ENCODE data around the gene TTC28. TPM values are rescaled to one million over a fixed set of nuclear protein-coding genes. Genes with fewer than 3 reads are reported as not detected.
A peak's percentile ranks its signal among the peaks of the same experiment; 100 is the strongest.

TTC28 gene
- total and polyA plus RNA-seq, 12 donors, result 3.4 to 75.6 (median 28.6) TPM

DNA sequence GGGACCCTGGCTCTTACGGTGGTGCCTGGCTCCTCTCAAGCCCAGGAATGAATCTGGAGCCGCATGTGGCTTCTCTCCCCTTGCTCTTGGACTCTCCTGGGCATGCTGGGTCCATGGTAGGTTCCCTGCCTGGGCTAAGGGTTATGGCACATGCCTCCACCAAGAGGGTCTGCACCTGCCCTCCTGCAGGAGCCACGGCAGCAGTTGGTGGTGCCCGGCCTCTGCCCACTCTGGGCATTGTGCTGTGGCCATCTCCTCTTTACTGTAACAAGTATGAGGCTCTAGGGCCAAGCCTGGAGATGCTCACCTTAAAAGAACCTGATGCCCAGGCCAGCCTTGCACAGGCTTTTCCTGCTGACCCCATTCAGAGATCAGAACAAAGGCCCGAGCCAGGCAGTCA lies 656.6 kb downstream of the TTC28 start:
- no peaks in the 10 kb centered on the region for H3K9me3 ChIP-seq (replicated peaks in 1 of 3)
- WGBS, 4 donors, result 93 to 99% (median 96%) methylated on average over 3 to 5 of the region's 5 CpGs
- no peaks in the 10 kb centered on the region for H3K27me3 ChIP-seq
- no peak overlapping the region for H3K27ac ChIP-seq
- no peak overlapping the region for H3K4me3 ChIP-seq
- H3K4me1 ChIP-seq (replicated peaks in 1 of 2), result peaks cover 0 to 27% of the 10 kb centered on the region in 2 donors
- TF ChIP-seq POLR2A (IDR thresholded peaks at IDR 0.05) (no peak), CTCF (IDR thresholded peaks at IDR 0.05) (no peak)
- intact Hi-C loops (cut with DNase I), result loop anchor here (10.0 kb wide), 2 partner anchors 562 to 572 kb away; no protein-coding TSS in a partner anchor
- no peaks in the 10 kb centered on the region for H3K36me3 ChIP-seq (replicated peaks in 1 of 2)
- DNase-seq, result peak in 5 of 7 donors; percentile 7 to 35 (median 10)

DNA sequence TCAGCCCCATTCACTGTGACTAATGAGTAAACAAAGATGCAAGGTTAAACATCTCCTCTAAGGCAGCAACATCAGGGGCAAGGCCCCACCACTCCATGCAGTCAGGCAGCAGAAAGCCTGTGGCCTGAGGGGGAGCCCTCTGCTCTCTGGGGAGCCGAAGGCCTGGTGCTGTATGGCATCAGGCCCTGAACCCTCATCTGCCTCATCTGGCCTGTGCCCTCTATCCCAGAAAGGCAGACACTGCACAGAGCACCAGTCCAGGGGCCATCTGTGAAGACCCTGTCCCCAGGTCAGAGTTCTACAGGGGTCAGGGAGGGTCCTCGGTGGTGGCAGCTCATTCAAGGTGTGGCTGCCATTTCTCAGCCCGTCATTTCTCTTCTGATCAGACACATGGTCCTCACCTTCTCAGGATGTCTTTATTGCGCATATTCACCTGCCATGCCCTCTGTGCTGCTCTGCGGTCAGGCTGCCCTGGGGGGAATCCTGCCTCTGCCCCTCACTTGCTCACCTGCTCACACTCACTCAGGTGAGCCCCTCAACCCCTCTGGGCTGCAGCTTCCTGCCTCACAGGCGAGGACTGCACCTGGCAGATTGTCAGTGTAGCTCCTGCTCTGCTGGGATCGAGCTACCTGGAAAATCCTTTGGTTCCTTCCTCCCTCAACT lies 657.5 kb downstream of the TTC28 start:
- H3K27ac ChIP-seq, result no peak overlapping the region
- no peak for TF ChIP-seq POLR2A (IDR thresholded peaks at IDR 0.05)
- TF ChIP-seq CTCF (IDR thresholded peaks at IDR 0.05), result no peak
- no peaks in the 10 kb centered on the region for H3K36me3 ChIP-seq (replicated peaks in 1 of 2)
- DNase-seq, result peak in 4 of 7 donors; percentile 5 to 48 (median 12)
- H3K4me1 ChIP-seq (replicated peaks in 1 of 2), result peaks cover 0 to 20% of the 10 kb centered on the region in 2 donors
- intact Hi-C loops (cut with DNase I), result loop anchor here (10.0 kb wide), 2 partner anchors 563 to 573 kb away; no protein-coding TSS in a partner anchor
- no peaks in the 10 kb centered on the region for H3K27me3 ChIP-seq
- H3K9me3 ChIP-seq (replicated peaks in 1 of 3), result no peaks in the 10 kb centered on the region
- no peak overlapping the region for H3K4me3 ChIP-seq
- WGBS, 4 donors, result 91 to 97% (median 93%) methylated on average over 4 to 7 of the region's 7 CpGs

DNA sequence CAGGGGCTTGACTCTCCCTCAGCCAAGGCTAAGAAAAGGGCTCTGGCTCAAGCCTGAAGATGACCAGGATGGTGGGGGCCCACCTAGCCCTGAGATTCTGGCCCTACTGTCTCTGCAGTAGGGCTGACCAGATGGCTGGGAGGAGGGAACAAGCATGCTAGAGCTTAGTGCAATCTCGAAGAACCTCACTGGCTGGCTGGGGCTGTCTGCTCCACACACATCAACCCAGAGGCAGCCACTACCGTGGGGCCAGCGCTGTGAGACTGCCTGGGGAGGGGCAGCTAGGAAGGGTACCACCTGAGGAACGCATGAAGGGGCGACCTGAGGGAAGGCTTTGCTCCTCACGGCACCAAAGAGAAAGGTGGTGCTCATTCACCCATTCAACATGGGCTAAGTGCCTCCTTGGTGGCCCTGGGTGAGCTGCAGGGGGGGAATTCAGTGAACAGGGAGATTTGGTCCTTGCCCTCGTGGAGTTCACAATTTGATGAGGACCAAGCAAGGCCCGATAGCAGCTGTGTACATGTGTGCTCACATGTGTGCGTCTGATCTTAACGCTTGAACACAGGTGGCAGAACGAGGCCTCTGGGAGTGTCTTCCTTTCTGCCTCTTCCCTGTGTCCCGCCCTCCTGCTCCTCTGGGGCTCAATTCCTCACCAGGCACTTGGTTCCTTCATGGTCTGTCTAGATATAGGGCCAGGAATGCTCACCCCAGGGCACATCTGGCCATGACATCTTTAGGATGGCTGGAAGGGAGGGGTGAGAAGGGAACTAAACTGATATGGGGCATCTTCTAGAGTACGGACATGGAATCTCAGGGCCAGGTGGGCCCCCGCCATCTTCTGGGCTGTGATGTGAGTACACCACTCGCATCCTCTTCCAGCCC lies 658.3 kb downstream of the TTC28 start:
- no peak for TF ChIP-seq CTCF (IDR thresholded peaks at IDR 0.05)
- TF ChIP-seq POLR2A (IDR thresholded peaks at IDR 0.05), result no peak
- Histone ChIP-seq H3K36me3 (replicated peaks in 1 of 2) (no peaks in the 10 kb centered on the region), H3K27me3 (no peaks in the 10 kb centered on the region), H3K9me3 (replicated peaks in 1 of 3) (no peaks in the 10 kb centered on the region), H3K4me1 (replicated peaks in 1 of 2) (peaks cover 0 to 20% of the 10 kb centered on the region in 2 donors), H3K4me3 (no peak overlapping the region), H3K27ac (no peak overlapping the region)
- intact Hi-C loops (cut with DNase I), result loop anchor here (10.0 kb wide), 2 partner anchors 563 to 573 kb away; no protein-coding TSS in a partner anchor
- 88 to 94% (median 93%) methylated on average over 14 to 15 of the region's 15 CpGs for WGBS, 4 donors
- DNase-seq, result peak in 4 of 7 donors; percentile 12 to 52 (median 17)
